GM18507 (cell line): ENCODE data around the gene KAZN.
"Not testable (repeated sequence)": the region's sequence is repeated elsewhere in the genome, so short reads cannot be mapped to it uniquely, and the experiment has no call there.

Experiments
- DNase-seq: peaks from one replicate; pipeline ENCODE4 v3.0.0; 2011; ENCODE audit warnings: low read depth; ENCODE audit not compliant: insufficient read length; ENCODE audit errors: extremely low spot score
- FAIRE-seq: peaks from 2 replicates; lab custom pipeline; 2011; peaks lifted over from hg19 to GRCh38; lab: Jason Lieb, UNC

Gene KAZN

DNA sequence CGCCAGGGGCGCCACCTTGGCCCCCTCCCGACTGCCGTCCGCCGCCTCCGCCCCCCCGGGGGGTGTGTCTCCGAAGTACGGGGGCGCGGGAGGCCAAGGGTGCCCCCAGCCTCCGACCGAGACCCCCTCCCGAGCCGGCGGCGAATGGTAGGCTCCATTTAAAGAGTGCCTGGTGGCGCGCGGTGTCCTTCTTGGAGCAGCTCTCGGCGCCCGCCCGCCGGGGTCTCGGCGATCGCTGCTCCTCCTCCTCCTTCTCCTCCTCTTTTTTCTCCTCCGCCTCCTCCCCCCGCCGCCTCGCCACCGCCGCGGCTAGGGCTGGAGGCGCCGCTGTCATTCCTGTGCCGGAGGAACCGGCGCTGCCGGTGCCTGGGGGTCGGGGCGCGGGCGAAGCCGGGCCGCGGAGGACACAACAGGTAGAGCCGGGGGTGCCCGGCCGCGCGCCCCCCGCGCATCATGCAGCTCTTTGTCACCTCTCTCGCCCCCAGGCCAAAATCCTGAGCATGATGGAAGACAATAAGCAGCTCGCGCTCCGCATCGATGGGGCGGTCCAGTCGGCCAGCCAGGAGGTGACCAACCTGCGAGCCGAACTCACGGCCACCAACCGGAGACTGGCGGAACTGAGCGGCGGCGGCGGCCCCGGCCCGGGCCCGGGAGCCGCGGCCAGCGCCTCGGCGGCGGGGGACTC lies at the start of gene KAZN:
TSS of gene KAZN (plus strand) at position 188 of the 685 bp plus-strand sequence.
- FAIRE-seq: no peak
- DNase-seq: no peak

DNA sequence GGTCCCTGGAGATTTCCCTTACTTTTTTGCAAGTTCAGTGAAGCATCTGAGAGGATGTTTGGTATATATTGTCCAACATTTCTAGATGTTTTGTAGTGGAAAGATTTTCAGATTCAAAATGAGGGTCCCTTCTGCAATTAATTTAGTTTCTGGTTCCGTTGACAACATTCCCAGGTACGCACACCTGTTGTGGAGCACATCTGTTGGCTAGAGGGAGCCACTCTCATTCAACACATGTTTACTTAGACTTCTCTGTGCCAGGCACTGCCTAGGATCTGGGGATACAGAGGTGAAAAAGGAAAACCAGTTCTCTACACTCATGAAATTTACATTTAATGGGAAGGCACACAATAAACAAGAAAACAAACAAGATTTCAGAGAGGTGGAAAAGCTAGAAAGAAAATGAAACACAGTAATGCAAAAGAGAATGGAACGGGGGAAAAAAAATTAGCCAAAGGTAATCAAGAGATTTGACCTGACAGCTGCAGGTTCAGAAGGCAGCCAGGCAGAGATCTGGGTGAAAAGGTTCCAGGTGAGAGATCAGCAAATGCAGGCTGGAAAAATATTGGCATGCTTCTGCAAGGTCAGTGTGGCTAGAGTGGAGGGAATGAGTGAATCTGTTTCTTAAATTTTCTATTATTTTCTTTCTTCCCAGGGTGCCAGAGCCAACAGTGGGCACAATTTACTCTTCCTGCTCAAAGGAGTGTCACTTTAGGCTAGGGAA lies 48.4 kb upstream of the KAZN start:
- DNase-seq (no peak), FAIRE-seq (no peak)

GRCh38 chr1:14551386-14551785 lies 47.1 kb upstream of the KAZN start:
- DNase-seq (no peak), FAIRE-seq (no peak)

GRCh38 chr1:14552246-14552965 lies 46.1 kb upstream of the KAZN start:
- no peak for FAIRE-seq
- DNase-seq: no peak

- DNase-seq: no peak
- no peak for FAIRE-seq
These were observed 44.8 kb upstream of the KAZN start for GRCh38 chr1:14553711-14554110.

- FAIRE-seq (no peak), DNase-seq (no peak)
These were observed 43.4 kb upstream of the KAZN start for GRCh38 chr1:14555091-14555490.

GRCh38 chr1:14561014-14561693 lies 37.3 kb upstream of the KAZN start:
- FAIRE-seq (no peak), DNase-seq (no peak)

DNA sequence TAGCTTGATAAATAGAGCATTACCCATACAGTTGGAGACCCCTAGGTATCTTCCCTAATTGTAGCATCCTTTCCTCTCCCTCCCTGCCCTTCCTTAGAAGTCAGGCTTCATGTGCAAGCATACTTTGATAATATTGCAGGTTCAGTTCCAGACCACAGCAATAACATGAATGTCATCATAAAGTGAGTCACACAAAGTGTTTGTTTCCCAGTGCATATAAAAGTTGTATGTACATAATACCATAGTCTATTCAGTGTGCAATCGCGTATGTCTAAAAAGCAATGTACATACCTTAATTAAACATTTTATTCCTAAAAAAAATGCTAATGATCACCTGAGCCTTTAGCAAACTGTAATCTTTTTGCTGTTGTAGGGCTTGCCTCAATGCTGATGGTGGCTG lies 33.4 kb upstream of the KAZN start:
- FAIRE-seq (no peak), DNase-seq (no peak)

GRCh38 chr1:14567056-14567455 lies 31.4 kb upstream of the KAZN start:
- DNase-seq (no peak), FAIRE-seq (no peak)

GRCh38 chr1:14567903-14568302 lies 30.6 kb upstream of the KAZN start:
- DNase-seq: no peak
- no peak for FAIRE-seq

- no peak for DNase-seq
- no peak for FAIRE-seq
These were observed 29.6 kb upstream of the KAZN start for GRCh38 chr1:14568716-14569355.

DNA sequence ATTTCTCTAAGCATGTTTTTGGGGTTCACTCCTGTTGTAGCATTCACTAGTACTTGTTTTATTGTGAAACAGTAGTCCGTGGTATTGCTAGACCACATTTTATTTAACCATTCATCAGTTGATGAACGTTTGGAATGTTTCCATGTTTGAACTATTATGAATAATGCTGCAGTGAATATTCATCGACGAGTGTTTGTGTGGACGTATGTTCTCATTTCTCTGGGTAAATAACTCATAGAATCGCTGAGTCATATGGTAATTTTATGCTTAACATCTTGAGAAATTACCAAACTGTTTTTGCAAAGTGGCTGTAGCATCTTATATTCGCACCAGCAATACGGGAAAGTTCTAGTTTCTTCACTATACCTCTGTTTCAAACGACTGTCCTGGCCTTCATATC lies 28.0 kb upstream of the KAZN start:
- no peak for FAIRE-seq

GRCh38 chr1:14571810-14572767 lies 26.4 kb upstream of the KAZN start:
- DNase-seq (peak; percentile 12), FAIRE-seq (no peak)

More for the DNA sequence above, 28.0 kb upstream of the KAZN start:
- DNase-seq: no peak

DNA sequence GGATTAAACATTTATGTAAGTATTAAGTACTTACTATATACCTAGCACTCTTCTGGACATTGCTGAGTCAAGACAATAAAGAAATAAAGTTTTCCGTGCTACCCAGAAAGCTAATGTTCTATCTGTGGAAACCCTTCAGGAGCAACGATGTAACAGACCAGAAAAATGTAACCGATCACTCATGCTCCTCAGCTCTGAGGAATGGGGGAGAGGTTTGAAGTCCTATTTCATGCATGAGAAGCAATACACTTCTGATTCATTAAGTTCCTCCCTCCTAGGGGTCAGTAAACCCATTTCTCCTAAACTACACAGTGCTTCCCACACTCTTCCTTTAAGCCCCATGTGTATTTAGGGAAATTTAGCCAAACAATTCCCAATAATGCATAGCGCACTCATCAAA lies 25.6 kb upstream of the KAZN start:
- FAIRE-seq (no peak), DNase-seq (no peak)

- DNase-seq (no peak), FAIRE-seq (no peak)
These were observed 22.3 kb upstream of the KAZN start for GRCh38 chr1:14576155-14576554.

DNA sequence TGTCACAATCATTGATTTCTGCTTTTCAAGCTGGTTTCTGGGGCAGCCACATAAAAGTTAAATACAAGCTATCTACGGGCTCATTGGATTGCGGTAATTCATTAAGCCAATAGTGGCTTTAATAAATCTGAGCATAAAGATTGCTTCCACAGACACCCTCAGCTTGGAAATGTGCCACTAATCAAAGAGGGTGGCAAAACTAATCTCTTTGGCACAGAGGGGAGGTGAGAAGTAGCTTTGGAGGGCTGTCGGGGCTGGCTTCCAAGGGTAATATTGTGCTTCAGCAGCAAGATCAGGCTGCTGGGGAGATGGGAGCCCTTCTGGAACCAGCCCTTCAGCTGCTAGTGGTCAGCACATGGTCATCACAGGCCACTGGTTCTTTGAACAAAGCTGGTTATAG lies 21.2 kb upstream of the KAZN start:
- FAIRE-seq (no peak), DNase-seq (no peak)

GRCh38 chr1:14578156-14578555 lies 20.3 kb upstream of the KAZN start:
- DNase-seq (no peak), FAIRE-seq (no peak)

DNA sequence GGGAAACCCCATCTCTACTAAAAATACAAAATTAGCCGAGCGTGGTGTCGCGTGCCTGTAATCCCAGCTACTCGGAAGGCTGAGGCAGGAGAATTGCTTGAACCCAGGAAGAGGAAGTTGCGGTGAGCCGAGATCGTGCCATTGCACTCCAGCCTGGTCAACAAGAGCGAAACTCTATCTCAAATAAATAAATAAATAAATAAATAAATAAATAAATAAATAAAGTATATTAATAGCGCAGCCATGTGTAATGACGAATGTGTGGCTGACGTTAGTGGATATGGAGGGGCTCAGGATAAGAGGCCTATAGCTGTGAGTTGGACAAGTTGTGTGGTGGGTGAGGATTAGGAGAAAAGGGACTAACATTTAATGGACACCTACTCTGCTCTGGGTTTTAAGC lies 18.2 kb upstream of the KAZN start:
- not testable (repeated sequence) for FAIRE-seq

DNA sequence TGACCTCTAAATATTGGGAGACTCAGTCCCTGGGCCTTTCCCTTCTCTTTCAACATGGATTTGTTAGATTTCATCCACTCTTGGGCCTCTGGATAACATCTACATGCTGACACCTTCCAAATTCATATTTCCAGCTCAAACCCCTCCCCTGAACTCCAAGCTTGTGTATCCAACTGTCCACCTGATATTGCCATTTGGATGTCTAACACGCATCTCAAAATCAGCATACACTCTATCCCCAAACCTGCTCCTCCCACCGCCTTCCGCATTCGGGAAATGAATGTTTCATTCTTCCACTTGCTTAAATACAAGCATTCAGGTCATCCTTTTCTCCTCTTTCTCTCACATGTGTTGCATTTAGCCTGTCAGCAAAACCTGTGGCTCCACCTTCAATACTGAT lies 17.5 kb upstream of the KAZN start:
- DNase-seq (no peak), FAIRE-seq (no peak)

More for the DNA sequence above, 18.2 kb upstream of the KAZN start:
- not testable (repeated sequence) for DNase-seq
